H1 (cell line): Measurements from ENCODE around the gene OXCT2. TPM values are rescaled to one million over a fixed set of nuclear protein-coding genes. Genes with fewer than 3 reads are reported as not detected.

Experiments
- CTCF ChIA-PET: fragments of 300-600 bp; sonication (Branson Sonifier 250); formaldehyde crosslinking; loops from one replicate; lab custom pipeline; 2021; ENCODE audit not compliant: partially characterized antibody; lab: Charles Lee
- POLR2A ChIA-PET: fragments of 300-600 bp; sonication (Branson Sonifier 250); formaldehyde crosslinking; loops from one replicate; lab custom pipeline; 2021; ENCODE audit warnings: inconsistent platforms; ENCODE audit not compliant: partially characterized antibody; lab: Charles Lee
- DNase-seq, 2 experiments: peaks; one replicate each; pipeline versions ENCODE4 v3.0.0 to v3.0.0-alpha.2; 2010 to 2022; ENCODE audit warnings: low spot score in 2 of 2, low read depth in 1 of 2, mixed read lengths in 1 of 2
- FAIRE-seq: peaks from 2 replicates; lab custom pipeline; 2011; peaks lifted over from hg19 to GRCh38; lab: Jason Lieb, UNC
- H2AFZ ChIP-seq: 2 replicates; pipeline ENCODE4 v1.8.1; 2012; ENCODE audit warnings: low read length, inconsistent platforms
- H2AK5ac ChIP-seq: 2 replicates; pipeline ENCODE4 v1.6.1; 2013; ENCODE audit warnings: low read depth, low read length
- H2BK120ac ChIP-seq: replicated peaks from 2 replicates; pipeline ENCODE3; 2013; ENCODE audit warnings: low read depth, low read length, inconsistent platforms
- H2BK12ac ChIP-seq: 2 replicates; pipeline ENCODE4 v1.6.1; 2013; ENCODE audit warnings: low read depth, low read length
- H2BK15ac ChIP-seq: 2 replicates; pipeline ENCODE4 v1.6.1; 2013; ENCODE audit warnings: low read length
- H2BK20ac ChIP-seq: 2 replicates; pipeline ENCODE4 v1.6.1; 2013; ENCODE audit warnings: low read length
- H2BK5ac ChIP-seq: 2 replicates; pipeline ENCODE4 v1.6.1; 2013; ENCODE audit warnings: low read depth, low read length
- H3K14ac ChIP-seq: 2 replicates; pipeline ENCODE4 v1.6.1; 2013; ENCODE audit warnings: inconsistent platforms; ENCODE audit not compliant: insufficient read length
- H3K18ac ChIP-seq: 2 replicates; pipeline ENCODE4 v1.6.1; 2013; ENCODE audit warnings: low read length; ENCODE audit errors: extremely low read depth
- H3K23ac ChIP-seq: 2 replicates; pipeline ENCODE4 v1.6.1; 2013; ENCODE audit warnings: inconsistent platforms; ENCODE audit not compliant: insufficient read length
- H3K23me2 ChIP-seq: 2 replicates; pipeline ENCODE4 v1.6.1; 2013; ENCODE audit warnings: low read depth, low read length
- H3K27ac ChIP-seq: 2 replicates; pipeline ENCODE4 v1.6.1; 2011; ENCODE audit warnings: low read depth, low read length, inconsistent platforms
- H3K27me3 ChIP-seq, 4 experiments: replicated peaks in 1 of 4; 1 replicate in 1 of 4; 2 replicates in 3 of 4; pipeline versions ENCODE4 v1.6.1 to v1.8.1; 2011 to 2013; ENCODE audit warnings: low read length in 3 of 4, mild to moderate bottlenecking in 3 of 4, inconsistent platforms in 2 of 4, mixed read lengths in 2 of 4, moderate library complexity in 1 of 4; ENCODE audit not compliant: control insufficient read depth in 3 of 4, insufficient read depth in 3 of 4; ENCODE audit errors: extremely low read depth in 1 of 4
- H3K36me3 ChIP-seq, 4 experiments: 2 replicates each; pipeline versions ENCODE4 v1.6.1 to v1.8.1; 2011 to 2013; ENCODE audit warnings: mild to moderate bottlenecking in 4 of 4, low read length in 3 of 4, moderate library complexity in 2 of 4, control low read depth in 1 of 4, inconsistent platforms in 1 of 4; ENCODE audit not compliant: insufficient read depth in 4 of 4, control insufficient read depth in 2 of 4
- H3K4ac ChIP-seq: replicated peaks from 2 replicates; pipeline ENCODE3; 2013; ENCODE audit warnings: low read length, low read depth, mixed read lengths, inconsistent platforms; ENCODE audit not compliant: insufficient read length
- H3K4me1 ChIP-seq, 4 experiments: replicated peaks in 1 of 4; 1 replicate in 1 of 4; 2 replicates in 3 of 4; pipeline versions ENCODE4 v1.6.1 to v1.8.1; 2011 to 2013; ENCODE audit warnings: low read length in 3 of 4, inconsistent platforms in 2 of 4, mixed read lengths in 1 of 4; ENCODE audit not compliant: insufficient read depth in 4 of 4, control insufficient read depth in 3 of 4
- H3K4me2 ChIP-seq, 2 experiments: 2 replicates each; pipeline versions ENCODE4 v1.6.1 to v1.8.1; 2011 to 2013; ENCODE audit warnings: low read depth in 2 of 2, low read length in 2 of 2, control low read depth in 1 of 2, inconsistent platforms in 1 of 2, mild to moderate bottlenecking in 1 of 2; ENCODE audit not compliant: insufficient read depth in 1 of 2
- H3K4me3 ChIP-seq, 4 experiments: fragments of 200-600, 300-600 bp in 1 of 4; sonication (generic), shearing (Covaris generic), sonication (Bioruptor Twin) in 1 of 4; 2 replicates each; pipeline versions ENCODE4 v1.5.1 to v1.8.1; 2011 to 2016; ENCODE audit warnings: low read length in 4 of 4, low read depth in 3 of 4, control low read depth in 2 of 4, inconsistent platforms in 2 of 4, mild to moderate bottlenecking in 2 of 4, mixed read lengths in 1 of 4, moderate library complexity in 1 of 4; ENCODE audit not compliant: insufficient read depth in 2 of 4; ENCODE audit errors: extremely low read depth in 1 of 4
- H3K56ac ChIP-seq: replicated peaks from 2 replicates; pipeline ENCODE3; 2013; ENCODE audit warnings: low read depth, mild to moderate bottlenecking, mixed read lengths, low read length, inconsistent platforms; ENCODE audit not compliant: insufficient read length
- H3K79me1 ChIP-seq: 2 replicates; pipeline ENCODE4 v1.6.1; 2013; ENCODE audit warnings: low read depth, low read length, control low read depth
- H3K79me2 ChIP-seq, 2 experiments: 2 replicates each; pipeline versions ENCODE4 v1.6.1 to v1.8.1; 2012 to 2013; ENCODE audit warnings: low read length in 2 of 2, mild to moderate bottlenecking in 2 of 2, inconsistent platforms in 1 of 2; ENCODE audit not compliant: insufficient read depth in 2 of 2, control insufficient read depth in 1 of 2
- H3K9ac ChIP-seq, 4 experiments: replicated peaks in 1 of 4; 1 replicate in 1 of 4; 2 replicates in 3 of 4; pipeline versions ENCODE4 v1.6.1 to v1.8.1; 2011 to 2013; ENCODE audit warnings: low read depth in 3 of 4, low read length in 3 of 4, control low read depth in 2 of 4, mild to moderate bottlenecking in 2 of 4, moderate library complexity in 2 of 4, inconsistent platforms in 1 of 4; ENCODE audit errors: extremely low read depth in 1 of 4
- H3K9me3 ChIP-seq, 2 experiments: 2 replicates each; pipeline versions ENCODE4 v1.6.1 to v1.8.1; 2012 to 2013; ENCODE audit warnings: mild to moderate bottlenecking in 2 of 2, moderate library complexity in 2 of 2, control low read depth in 1 of 2, inconsistent platforms in 1 of 2, low read depth in 1 of 2, low read length in 1 of 2, mixed read lengths in 1 of 2; ENCODE audit not compliant: insufficient read depth in 2 of 2
- H4K20me1 ChIP-seq, 2 experiments: replicated peaks in 1 of 2; 2 replicates each; pipeline versions ENCODE3 to v1.8.1; 2011 to 2013; ENCODE audit warnings: inconsistent platforms in 2 of 2, low read length in 2 of 2, mild to moderate bottlenecking in 1 of 2; ENCODE audit not compliant: insufficient read depth in 2 of 2, control insufficient read depth in 1 of 2
- H4K5ac ChIP-seq: 2 replicates; pipeline ENCODE4 v1.6.1; 2013; ENCODE audit warnings: low read length, low read depth, mixed read lengths, inconsistent platforms; ENCODE audit not compliant: insufficient read length
- H4K8ac ChIP-seq: 2 replicates; pipeline ENCODE4 v1.8.0; 2013; ENCODE audit warnings: mild to moderate bottlenecking, moderate library complexity, low read length, inconsistent platforms; ENCODE audit not compliant: insufficient read depth; ENCODE audit errors: extremely low read depth
- H4K91ac ChIP-seq: replicated peaks from 2 replicates; pipeline ENCODE3; 2013; ENCODE audit warnings: low read length, mixed read lengths, inconsistent platforms; ENCODE audit not compliant: insufficient read length
- BRCA1 ChIP-seq: IDR thresholded peaks from 2 replicates; pipeline ENCODE4 v1.6.1; 2012; ENCODE audit warnings: low read depth, low read length, improper control_type of control experiment
- FOSL1 ChIP-seq: IDR thresholded peaks from 2 replicates; pipeline ENCODE4 v1.6.1; 2011; ENCODE audit warnings: mild to moderate bottlenecking, low read depth, low read length, moderate library complexity; ENCODE audit not compliant: insufficient read depth
- GTF2F1 ChIP-seq: IDR thresholded peaks from 2 replicates; pipeline ENCODE4 v1.6.1; 2012; ENCODE audit warnings: low read depth, low read length, improper control_type of control experiment, borderline replicate concordance
- KDM4A ChIP-seq: IDR thresholded peaks from one replicate; pipeline ENCODE4 v1.7.1; 2012; ENCODE audit warnings: low read depth, mild to moderate bottlenecking, moderate library complexity, low read length, inconsistent platforms; ENCODE audit not compliant: severe bottlenecking
- NRF1 ChIP-seq: IDR thresholded peaks from 2 replicates; pipeline ENCODE4 v1.6.1; 2011; ENCODE audit warnings: mild to moderate bottlenecking, low read depth, low read length, improper control_type of control experiment
- POU5F1 ChIP-seq: IDR thresholded peaks from 2 replicates; pipeline ENCODE4 v1.6.1; 2011; ENCODE audit warnings: low read depth, mild to moderate bottlenecking, low read length, moderate library complexity
- RAD21 ChIP-seq, 2 experiments: IDR thresholded peaks in 1 of 2; conservative IDR thresholded peaks in 1 of 2; 2 replicates each; pipeline ENCODE4 v1.6.1; 2011; ENCODE audit warnings: low read depth in 2 of 2, low read length in 2 of 2, improper control_type of control experiment in 1 of 2, inconsistent platforms in 1 of 2, mild to moderate bottlenecking in 1 of 2, moderate library complexity in 1 of 2
- RBBP5 ChIP-seq: IDR thresholded peaks from 2 replicates; pipeline ENCODE4 v1.7.1; 2012; ENCODE audit warnings: low read depth, mild to moderate bottlenecking, inconsistent platforms, low read length, moderate library complexity, borderline replicate concordance
- RFX5 ChIP-seq: IDR thresholded peaks from 2 replicates; pipeline ENCODE4 v1.6.1; 2011; ENCODE audit warnings: low read depth, low read length, improper control_type of control experiment, borderline replicate concordance
- SP4 ChIP-seq: IDR thresholded peaks from 2 replicates; pipeline ENCODE4 v1.6.1; 2012; ENCODE audit warnings: low read length, inconsistent platforms
- SUZ12 ChIP-seq: fragments of 200-600 bp; sonication (generic); IDR thresholded peaks from 2 replicates; pipeline ENCODE4 v1.6.1; 2012; ENCODE audit warnings: mild to moderate bottlenecking, inconsistent platforms, low read length, moderate library complexity, mixed read lengths
- USF2 ChIP-seq: IDR thresholded peaks from 2 replicates; pipeline ENCODE4 v1.6.1; 2011; ENCODE audit warnings: low read length, improper control_type of control experiment
- WGBS, 2 experiments: shearing (Covaris generic) in 1 of 2; methylation state at CpG; one replicate each; pipeline versions ENCODE4 v1.1.6 to v1.1.7; 2013 to 2015; ENCODE audit warnings: low lambda C conversion rate in 2 of 2, mixed read lengths in 2 of 2, inconsistent platforms in 1 of 2, low coverage in 1 of 2, missing lambda C conversion rate in 1 of 2; ENCODE audit not compliant: insufficient replicate concordance in 2 of 2, insufficient coverage in 1 of 2, insufficient read length in 1 of 2; ENCODE audit errors: extremely low coverage in 1 of 2, missing lambda C conversion rate in 1 of 2; 5-methylcytosine and 5-hydroxymethylcytosine counted together
- polyA plus RNA-seq, 7 experiments: library from polyadenylated mRNA; depleted of rRNA in 3 of 7; stranded (reverse) in 5 of 7; unstranded in 2 of 7; fragments of >200 nt in 5 of 7; fragments of 200-250 nt in 2 of 7; gene quantifications; 1 replicate in 5 of 7; 2 replicates in 1 of 7; 4 replicates in 1 of 7; pipeline versions ENCODE4 v1.2.1 to v1.2.3, GENCODE V29; 2011 to 2013; ENCODE audit warnings: missing spikeins in 2 of 7, mixed read lengths in 2 of 7
- total RNA-seq: library from RNA; stranded (reverse); fragmentation: NEBNext Ultra II Directional; extraction: Animal tissue kit (Norgen Biotek cat#: 25700); gene quantifications from 2 replicates; pipeline ENCODE4 v1.2.1, GENCODE V29; 2021

OXCT2 gene
- total and polyA plus RNA-seq, 2 of the 8 experiments (the other 6 are each of a cell fraction or from before 2014, with no cell fraction given) = 2.6 to 2.9 TPM

- Histone ChIP-seq H3K4me3 (no peak overlapping the region), H4K91ac (no peak overlapping the region), H2BK120ac (no peak overlapping the region), H2BK12ac (no peak overlapping the region), H3K27me3 (no peaks in the 10 kb centered on the region), H2AK5ac (no peak overlapping the region), H3K9ac (no peak overlapping the region), H2BK20ac (no peak overlapping the region), H3K4me1 (no peaks in the 10 kb centered on the region), H3K18ac (no peak overlapping the region), H4K8ac (no peak overlapping the region), H3K14ac (no peak overlapping the region), H2BK5ac (no peak overlapping the region), H3K9me3 (no peaks in the 10 kb centered on the region), H3K4me2 (no peak overlapping the region), H3K56ac (no peak overlapping the region), H4K20me1 (peaks cover 0 to 15% of the 10 kb centered on the region in 2 experiments), H2BK15ac (no peak overlapping the region), H3K27ac (no peak overlapping the region), H3K23me2 (no peaks in the 10 kb centered on the region), H2AFZ (no peak overlapping the region), H3K79me2 (no peaks in the 10 kb centered on the region), H3K79me1 (no peaks in the 10 kb centered on the region), H3K36me3 (peaks cover 11 to 51% (median 30%) of the 10 kb centered on the region in 4 experiments; a peak in 7 of 8 replicates), H3K4ac (no peak overlapping the region), H4K5ac (no peak overlapping the region), H3K23ac (no peak overlapping the region)
- ChIA-PET CTCF (interaction anchor here (0.6 kb wide), 2 partner anchors 88 to 333 kb away, joined by 3 read pairs; no protein-coding TSS in a partner anchor), POLR2A (interaction anchor here (1.4 kb wide), 1 partner anchor 15 kb away, joined by 6 read pairs; the partner anchor contains the start of gene PPIE)
- WGBS, 2 experiments = 95% methylated on average over 2 of the region's 2 CpGs; no CpG with 5 or more reads in 1 of the 2 experiments
- FAIRE-seq = no peak
- no peak for DNase-seq
- TF ChIP-seq BRCA1 = no peak
- no peak for TF ChIP-seq RAD21 (IDR thresholded peaks at IDR 0.05 in 1 of 2, conservative IDR thresholded peaks at IDR 0.05 in 1 of 2; ENCODE audit: low read depth in 2 of 2, low read length in 2 of 2)
- TF ChIP-seq FOSL1 = no peak
- no peak for TF ChIP-seq RFX5
- no peak for TF ChIP-seq KDM4A
- no peak for TF ChIP-seq SUZ12
- no peak for TF ChIP-seq RBBP5
- TF ChIP-seq USF2 = no peak
- TF ChIP-seq NRF1 = no peak
- no peak for TF ChIP-seq GTF2F1
- no peak for TF ChIP-seq SP4
- no peak for TF ChIP-seq POU5F1
These were observed 17.1 kb downstream of the OXCT2 start for GRCh38 chr1:39754026-39754570.
